Upper lobe of left lung (tissue), 6 donors: Measurements from ENCODE around the gene MYOM3. TPM values are rescaled to one million over a fixed set of nuclear protein-coding genes. Genes with fewer than 3 reads are reported as not detected.
A peak's percentile ranks its signal among the peaks of the same experiment; 100 is the strongest.

ENCODE experiments used
- ATAC-seq, 2 donors: fragments of 200-7000 bp; cut with Tn5 transposase; one replicate each; pipeline ENCODE4 v1.9.1; 2022; ENCODE audit warnings: mild to moderate bottlenecking in 2 of 2, moderate library complexity in 2 of 2; ENCODE audit not compliant: low FRiP score in 2 of 2
- DNase-seq, 2 donors: peaks; one replicate each; pipeline ENCODE4 v3.0.0-alpha.2; 2019 to 2020
- H3K27ac ChIP-seq, 4 donors: fragments of 200-600 bp; sonication (generic); one replicate each; pipeline ENCODE4 v1.5.1; 2016 to 2019
- H3K27me3 ChIP-seq, 4 donors: fragments of 200-600 bp; sonication (generic); one replicate each; pipeline ENCODE4 v1.5.1; 2017 to 2019
- H3K36me3 ChIP-seq, 4 donors: fragments of 200-600 bp; sonication (generic); one replicate each; pipeline ENCODE4 v1.5.1; 2016 to 2019
- H3K4me1 ChIP-seq, 4 donors: fragments of 200-600 bp; sonication (generic); one replicate each; pipeline ENCODE4 v1.5.1; 2018 to 2019
- H3K4me3 ChIP-seq, 4 donors: fragments of 200-600 bp; sonication (generic); one replicate each; pipeline ENCODE4 v1.5.1; 2017 to 2019; ENCODE audit warnings: mild to moderate bottlenecking in 2 of 4, moderate library complexity in 1 of 4
- H3K9me3 ChIP-seq, 4 donors: fragments of 200-600 bp; sonication (generic); one replicate each; pipeline ENCODE4 v1.5.1; 2018 to 2019
- CTCF ChIP-seq, 6 experiments: fragments of 450-650 bp in 4 of 6; fragments of 200-600 bp in 2 of 6; sonication (generic) in 2 of 6; IDR thresholded peaks; one replicate each; pipeline ENCODE4 v1.5.1; 2016 to 2019; ENCODE audit warnings: antibody characterized with exemption in 6 of 6
- EP300 ChIP-seq, 4 donors: sonication (generic); formaldehyde crosslinking; IDR thresholded peaks; one replicate each; pipeline ENCODE4 v1.5.1; 2017; ENCODE audit warnings: antibody characterized with exemption in 4 of 4, control low read depth in 2 of 4
- POLR2A ChIP-seq, 4 donors: fragments of 450-650 bp; IDR thresholded peaks; one replicate each; pipeline ENCODE4 v1.5.1; 2016 to 2017; ENCODE audit warnings: antibody characterized with exemption in 4 of 4, mild to moderate bottlenecking in 2 of 4
- POLR2AphosphoS5 ChIP-seq, 2 donors: sonication (generic); formaldehyde crosslinking; IDR thresholded peaks; one replicate each; pipeline ENCODE4 v1.5.1; 2017; ENCODE audit warnings: antibody characterized with exemption in 2 of 2
- WGBS, 2 donors: methylation state at CpG; one replicate each; pipeline ENCODE4 v1.1.5; 2017 to 2018; 5-methylcytosine and 5-hydroxymethylcytosine counted together
- total RNA-seq, 6 donors: library from RNA; depleted of rRNA in 4 of 6; stranded (reverse); fragments of >200 nt in 4 of 6; gene quantifications; one replicate each; pipeline versions ENCODE4 v1.1.0 to v1.2.1, GENCODE V29; 2016 to 2021
- donor health status: DM: no; HTN: no; CAD: no; lungs with moderate emphysema.
- donor health status: DM: no; HTN: yes; CAD: no; lungs with severe emphysema.

MYOM3 gene
- total RNA-seq, 6 donors from 2014 or later: 0.11 to 0.20 (median 0.15) TPM; not detected in 3

GRCh38 chr1:24150234-24151174, 38.6 kb upstream of the MYOM3 start:
- no peaks in the 10 kb centered on the region for H3K36me3 ChIP-seq
- no peak for TF ChIP-seq POLR2AphosphoS5 (IDR thresholded peaks at IDR 0.05)
- peak; percentile 90 to 92 (median 91) for TF ChIP-seq CTCF (IDR thresholded peaks at IDR 0.05)
- peak overlapping the region in 2 of 4 donors; percentile 12 to 15 for H3K4me3 ChIP-seq
- H3K4me1 ChIP-seq: peaks cover 11 to 12% (median 12%) of the 10 kb centered on the region in 4 donors
- DNase-seq: peak; percentile 92 to 93
- no peaks in the 10 kb centered on the region for H3K27me3 ChIP-seq
- no peaks in the 10 kb centered on the region for H3K9me3 ChIP-seq
- 13 to 16% methylated on average over 33 to 36 of the region's 36 CpGs for WGBS, 2 donors
- ATAC-seq: peak; percentile 94 to 97
- H3K27ac ChIP-seq: no peak overlapping the region

- Histone ChIP-seq H3K4me3 (no peak overlapping the region), H3K27ac (no peak overlapping the region), H3K9me3 (no peaks in the 10 kb centered on the region), H3K36me3 (no peaks in the 10 kb centered on the region), H3K27me3 (no peaks in the 10 kb centered on the region), H3K4me1 (peaks cover 11 to 12% (median 12%) of the 10 kb centered on the region in 4 donors)
- peak in 1 of 2 donors; percentile 84 for ATAC-seq
- WGBS, 2 donors: 61 to 63% methylated on average over 5 of the region's 5 CpGs
- TF ChIP-seq CTCF (IDR thresholded peaks at IDR 0.05) (no peak), POLR2AphosphoS5 (IDR thresholded peaks at IDR 0.05) (no peak), POLR2A (IDR thresholded peaks at IDR 0.05) (no peak), EP300 (IDR thresholded peaks at IDR 0.05) (no peak)
- peak in 1 of 2 donors; percentile 41 for DNase-seq
Measured at GRCh38 chr1:24149866-24150233, 37.9 kb upstream of the MYOM3 start.

GRCh38 chr1:24147816-24148215, 35.9 kb upstream of the MYOM3 start:
- H3K4me1 ChIP-seq: peaks cover 11 to 12% (median 12%) of the 10 kb centered on the region in 4 donors
- DNase-seq (no peak), ATAC-seq (no peak)
- whole genome bisulfite sequencing, 2 donors: 65 to 69% methylated on average over 5 to 6 of the region's 6 CpGs
- no peaks in the 10 kb centered on the region for H3K9me3 ChIP-seq
- TF ChIP-seq CTCF (IDR thresholded peaks at IDR 0.05) (no peak), EP300 (IDR thresholded peaks at IDR 0.05) (no peak), POLR2A (IDR thresholded peaks at IDR 0.05) (no peak), POLR2AphosphoS5 (IDR thresholded peaks at IDR 0.05) (no peak)
- no peak overlapping the region for H3K4me3 ChIP-seq
- H3K36me3 ChIP-seq: no peaks in the 10 kb centered on the region
- H3K27ac ChIP-seq: no peak overlapping the region
- no peaks in the 10 kb centered on the region for H3K27me3 ChIP-seq

GRCh38 chr1:24147194-24147593, 35.3 kb upstream of the MYOM3 start:
- H3K9me3 ChIP-seq: no peaks in the 10 kb centered on the region
- no peak overlapping the region for H3K4me3 ChIP-seq
- H3K27ac ChIP-seq: no peak overlapping the region
- no peak for DNase-seq
- TF ChIP-seq EP300 (IDR thresholded peaks at IDR 0.05) (no peak), POLR2A (IDR thresholded peaks at IDR 0.05) (no peak), POLR2AphosphoS5 (IDR thresholded peaks at IDR 0.05) (no peak), CTCF (IDR thresholded peaks at IDR 0.05) (no peak)
- 88 to 90% methylated on average over 9 of the region's 9 CpGs for WGBS, 2 donors
- H3K36me3 ChIP-seq: no peaks in the 10 kb centered on the region
- ATAC-seq: no peak
- H3K4me1 ChIP-seq: peaks cover 11 to 17% (median 13%) of the 10 kb centered on the region in 4 donors
- no peaks in the 10 kb centered on the region for H3K27me3 ChIP-seq
